ENCODE measurements around the gene VIL1. TPM values are rescaled to one million over a fixed set of nuclear protein-coding genes. Genes with fewer than 3 reads are reported as not detected.

The VIL1 gene
- total RNA-seq: not detected in 2 replicates

DNA sequence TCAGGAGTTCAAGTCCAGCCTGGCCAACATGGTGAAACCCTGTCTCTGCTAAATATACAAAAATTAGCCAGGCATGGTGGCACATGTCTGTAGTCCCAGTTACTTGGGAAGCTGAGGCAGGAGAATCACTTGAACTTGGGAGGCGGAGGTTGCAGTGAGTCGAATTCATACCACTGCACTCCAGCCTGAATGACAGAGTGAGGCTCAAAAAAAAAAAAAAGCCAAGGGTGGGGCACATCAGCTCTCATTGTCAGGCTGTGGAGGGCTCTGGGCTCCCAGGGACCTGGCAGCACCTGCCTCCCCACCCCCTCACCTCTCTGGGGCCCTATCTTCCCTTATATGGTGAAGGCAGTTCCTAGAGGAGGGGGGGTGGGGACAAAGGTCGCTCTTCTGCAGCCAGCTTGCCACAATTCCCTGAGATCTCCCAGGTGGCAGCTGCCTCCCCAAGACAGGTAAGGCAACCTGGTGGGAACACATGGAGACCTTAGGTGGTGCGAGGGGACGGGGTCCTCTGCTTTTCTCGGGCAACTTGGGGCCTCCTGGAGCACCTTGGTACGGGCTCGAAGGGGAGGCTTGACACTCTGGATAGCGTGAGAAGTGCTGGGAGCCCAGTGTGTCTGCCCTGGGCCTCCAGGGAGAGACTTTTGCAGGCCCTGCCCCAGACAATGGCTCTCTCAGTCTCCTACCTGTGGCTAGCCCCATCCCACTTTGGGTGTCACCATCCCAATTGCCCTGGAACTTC, at the start of gene VIL1:
VIL1 (plus strand) TSS at position 407 of the 742 bp plus-strand sequence. CDS start 4,656 bp downstream, outside the sequence.

DNA sequence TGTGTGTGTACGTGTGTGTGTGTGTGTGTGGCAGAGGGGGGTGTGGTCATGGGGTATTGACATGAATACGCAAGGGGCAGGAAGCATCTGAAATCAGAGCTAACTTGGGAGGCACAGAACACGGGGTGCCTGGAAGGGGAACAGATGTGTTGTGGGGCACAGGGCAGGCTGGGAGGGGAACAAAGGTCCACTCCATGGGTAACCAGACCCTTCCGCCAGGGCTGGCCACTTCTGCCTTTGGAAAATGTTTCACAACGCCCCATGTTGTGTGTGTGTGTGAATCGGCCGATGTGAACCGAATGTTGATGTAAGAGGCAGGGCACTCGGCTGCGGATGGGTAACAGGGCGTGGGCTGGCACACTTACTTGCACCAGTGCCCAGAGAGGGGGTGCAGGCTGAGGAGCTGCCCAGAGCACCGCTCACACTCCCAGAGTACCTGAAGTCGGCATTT, 37.0 kb upstream of the VIL1 start, which contains the start of gene SLC11A1:
SLC11A1 (plus strand) TSS at position 358 of the 451 bp plus-strand sequence. CDS start 96 bp downstream, outside the sequence.

DNA sequence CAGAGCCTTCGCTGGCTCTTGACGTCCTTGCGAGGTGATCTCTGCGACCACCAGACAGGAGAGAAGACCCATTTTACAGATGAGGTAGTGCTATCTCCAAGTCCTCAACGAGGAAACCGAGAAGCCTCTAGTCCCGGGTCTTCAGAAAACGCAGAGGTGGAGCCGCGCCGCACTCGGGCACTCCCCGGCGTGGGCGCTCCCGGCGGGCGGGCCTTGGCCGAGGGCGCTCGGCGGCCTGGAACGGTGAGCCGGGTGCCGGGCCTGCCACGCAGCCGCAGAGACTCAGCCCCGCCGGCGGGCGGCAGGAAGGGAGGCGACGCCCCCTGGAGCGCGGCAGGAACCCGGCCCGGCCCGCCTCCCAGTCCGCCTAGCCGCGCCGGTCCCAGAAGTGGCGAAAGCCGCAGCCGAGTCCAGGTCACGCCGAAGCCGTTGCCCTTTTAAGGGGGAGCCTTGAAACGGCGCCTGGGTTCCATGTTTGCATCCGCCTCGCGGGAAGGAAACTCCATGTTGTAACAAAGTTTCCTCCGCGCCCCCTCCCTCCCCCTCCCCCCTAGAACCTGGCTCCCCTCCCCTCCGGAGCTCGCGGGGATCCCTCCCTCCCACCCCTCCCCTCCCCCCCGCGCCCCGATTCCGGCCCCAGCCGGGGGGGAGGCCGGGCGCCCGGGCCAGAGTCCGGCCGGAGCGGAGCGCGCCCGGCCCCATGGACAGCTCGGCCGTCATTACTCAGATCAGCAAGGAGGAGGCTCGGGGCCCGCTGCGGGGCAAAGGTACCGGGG, 19.3 kb upstream of the VIL1 start, which contains the start of gene CTDSP1:
CTDSP1 (plus strand) TSS at position 478 of the 776 bp plus-strand sequence; CDS start at position 701, 223 bp downstream.

Small RNA genes within 50 kb of the gene (small RNA-seq; reads per million reads assigned to genes)
- 654 reads per million, percentile 99 among the genes with 10 or more reads in this experiment for gene MIR26B

Other genes with a start within 250 kb of the VIL1 start
- 459 and 566 TPM in 2 replicates for gene ARPC2, start 201.9 kb upstream of the VIL1 start, total RNA-seq
- 0.10 and 0.33 TPM in 2 replicates for gene GPBAR1, start 158.1 kb upstream of the VIL1 start, total RNA-seq
- 84.7 and 87.2 TPM in 2 replicates for gene AAMP, start 149.0 kb upstream of the VIL1 start, total RNA-seq
- gene PNKD, start 148.6 kb upstream of the VIL1 start, total RNA-seq: 20.6 and 21.9 TPM in 2 replicates
- gene TMBIM1, start 126.6 kb upstream of the VIL1 start, total RNA-seq: 132 and 142 TPM in 2 replicates
- gene CATIP, start 62.3 kb upstream of the VIL1 start, total RNA-seq: not detected in 2 replicates
- gene SLC11A1, start 36.9 kb upstream of the VIL1 start, total RNA-seq: under 0.01 and 0.10 TPM in 2 replicates
- gene CTDSP1, start 19.3 kb upstream of the VIL1 start, total RNA-seq: 72.3 and 81.7 TPM in 2 replicates
- 9.1 and 12.4 TPM in 2 replicates for gene USP37, start 149.2 kb downstream of the VIL1 start, total RNA-seq
- gene CNOT9, start 149.7 kb downstream of the VIL1 start, total RNA-seq: 63.4 and 77.7 TPM in 2 replicates
- 2.9 and 6.5 TPM in 2 replicates for gene PLCD4, start 188.8 kb downstream of the VIL1 start, total RNA-seq
- 22.4 and 25.5 TPM in 2 replicates for gene ZNF142, start 240.5 kb downstream of the VIL1 start, total RNA-seq
- 27.4 and 32.1 TPM in 2 replicates for gene BCS1L, start 240.6 kb downstream of the VIL1 start, total RNA-seq

Measured in vein endothelial cell (primary cell).